ENCODE data around the gene MAD1L1. TPM values are rescaled to one million over a fixed set of nuclear protein-coding genes. Genes with fewer than 3 reads are reported as not detected.

MAD1L1 gene
- total and polyA plus RNA-seq, 2 of the 8 experiments (the other 6 are each of a cell fraction or from before 2014, with no cell fraction given): 40.4 to 44.6 TPM

DNA sequence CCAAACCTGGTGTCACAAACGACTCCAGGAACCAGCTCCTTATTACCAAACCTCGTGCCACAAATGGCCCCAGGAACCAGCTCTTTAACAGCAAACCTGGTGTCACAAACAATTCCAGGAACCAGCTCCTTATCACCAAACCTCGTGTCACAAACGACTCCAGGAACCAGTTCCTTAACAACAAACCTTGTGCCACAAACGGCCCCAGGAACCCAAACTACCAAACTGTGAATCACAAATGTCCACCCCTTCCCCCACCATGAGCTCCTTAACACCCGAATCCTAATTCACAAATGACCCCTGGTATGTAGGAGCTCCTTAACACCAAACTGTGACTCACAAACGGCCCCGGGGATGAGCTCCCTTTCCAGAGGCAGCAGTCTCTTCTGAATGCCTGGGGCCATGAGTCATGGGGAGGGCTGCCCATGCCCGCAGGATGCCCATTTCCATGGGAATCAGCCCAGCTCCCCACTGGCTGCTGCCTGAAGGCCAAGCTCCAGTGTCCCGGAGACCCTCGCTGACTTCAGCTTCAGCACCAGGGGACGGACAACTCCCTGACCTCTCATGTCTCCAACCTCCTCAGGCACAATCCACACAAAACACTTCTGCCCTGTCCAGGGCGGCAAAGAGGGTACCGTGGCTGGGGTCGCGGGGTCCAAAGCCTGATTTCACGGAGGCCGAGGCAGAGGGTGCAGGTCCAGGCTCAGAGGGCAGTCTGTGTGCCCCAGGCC, 349.5 kb downstream of the MAD1L1 start (continued):
- TF ChIP-seq RAD21 (IDR thresholded peaks at IDR 0.05 in 1 of 2, conservative IDR thresholded peaks at IDR 0.05 in 1 of 2; ENCODE audit: low read depth in 2 of 2, low read length in 2 of 2) (no peak), CBX5 (IDR thresholded peaks at IDR 0.05; ENCODE audit: low read depth, low read length) (no peak), RXRA (IDR thresholded peaks at IDR 0.05; ENCODE audit: insufficient read depth, low read depth, low read length) (no peak)
- TF ChIP-seq, protein P1, sequence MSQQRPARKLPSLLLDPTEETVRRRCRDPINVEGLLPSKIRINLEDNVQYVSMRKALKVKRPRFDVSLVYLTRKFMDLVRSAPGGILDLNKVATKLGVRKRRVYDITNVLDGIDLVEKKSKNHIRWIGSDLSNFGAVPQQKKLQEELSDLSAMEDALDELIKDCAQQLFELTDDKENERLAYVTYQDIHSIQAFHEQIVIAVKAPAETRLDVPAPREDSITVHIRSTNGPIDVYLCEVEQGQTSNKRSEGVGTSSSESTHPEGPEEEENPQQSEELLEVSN (IDR thresholded peaks at IDR 0.05): no peak
- TF ChIP-seq, protein P2, sequence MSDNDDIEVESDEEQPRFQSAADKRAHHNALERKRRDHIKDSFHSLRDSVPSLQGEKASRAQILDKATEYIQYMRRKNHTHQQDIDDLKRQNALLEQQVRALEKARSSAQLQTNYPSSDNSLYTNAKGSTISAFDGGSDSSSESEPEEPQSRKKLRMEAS (IDR thresholded peaks at IDR 0.05): no peak
